HEK293 (cell line): ENCODE results near the gene SVOP.

Experiments used
- CTCF ChIA-PET: fragments of 350-600 bp; formaldehyde crosslinking; extraction: SDS; loops from one replicate; lab custom pipeline; 2021; ENCODE audit warnings: antibody characterized with exemption; lab: Yijun Ruan, JAX
- POLR2A ChIA-PET: fragments of 300-600 bp; formaldehyde crosslinking; extraction: SDS; loops from one replicate; lab custom pipeline; 2020; ENCODE audit warnings: antibody characterized with exemption, inconsistent platforms; lab: Yijun Ruan, JAX
- H3K27ac ChIP-seq: fragments of 200-500 bp; sonication (Bioruptor generic); 2 replicates; pipeline ENCODE4 v1.5.1; 2014; ENCODE audit warnings: low read depth, low read length, control low read depth, inconsistent platforms; ENCODE audit errors: extremely low read depth
- H3K36me3 ChIP-seq, 2 experiments: fragments of 200-500 bp in 1 of 2; sonication (Bioruptor generic) in 1 of 2; 1 replicate in 1 of 2; 2 replicates in 1 of 2; pipeline ENCODE4 v1.5.1; 2014 to 2017; ENCODE audit warnings: inconsistent platforms in 2 of 2, low read length in 2 of 2; ENCODE audit not compliant: control insufficient read depth in 2 of 2, insufficient read depth in 1 of 2
- H3K4me1 ChIP-seq: fragments of 200-500 bp; sonication (Bioruptor generic); 2 replicates; pipeline ENCODE4 v1.5.1; 2014; ENCODE audit warnings: mild to moderate bottlenecking, low read length, inconsistent platforms; ENCODE audit not compliant: control insufficient read depth, insufficient read depth
- H3K4me3 ChIP-seq: 2 replicates; pipeline ENCODE4 v1.5.1; 2011; ENCODE audit warnings: low read depth, mild to moderate bottlenecking, control low read depth, low read length, moderate library complexity
- H3K9me3 ChIP-seq: fragments of 200-500 bp; sonication (Bioruptor generic); 2 replicates; pipeline ENCODE4 v1.5.1; 2014; ENCODE audit warnings: low read depth, low read length, inconsistent platforms; ENCODE audit not compliant: control insufficient read depth, insufficient read depth
- BCL11A ChIP-seq: fragments of 450-650 bp; formaldehyde crosslinking; IDR thresholded peaks from 2 replicates; pipeline ENCODE4 v1.5.1; 2016; ENCODE audit warnings: low read depth, missing biosample characterization, missing genetic modification characterization
- MYNN ChIP-seq: fragments of 450-650 bp; formaldehyde crosslinking; IDR thresholded peaks from 2 replicates; pipeline ENCODE4 v1.5.1; 2016; ENCODE audit warnings: missing biosample characterization, missing genetic modification characterization, borderline replicate concordance
- OVOL3 ChIP-seq: fragments of 450-650 bp; formaldehyde crosslinking; IDR thresholded peaks from 2 replicates; pipeline ENCODE4 v1.5.1; 2016; ENCODE audit warnings: missing biosample characterization, missing genetic modification characterization
- RBAK ChIP-seq: fragments of 450-650 bp; formaldehyde crosslinking; IDR thresholded peaks from 2 replicates; pipeline ENCODE4 v1.5.1; 2016; ENCODE audit warnings: missing biosample characterization, missing genetic modification characterization
- SP7 ChIP-seq: fragments of 450-650 bp; formaldehyde crosslinking; IDR thresholded peaks from 2 replicates; pipeline ENCODE4 v1.5.1; 2016; ENCODE audit warnings: missing biosample characterization, missing genetic modification characterization
- WT1 ChIP-seq: fragments of 450-650 bp; formaldehyde crosslinking; IDR thresholded peaks from 2 replicates; pipeline ENCODE4 v1.5.1; 2016; ENCODE audit warnings: missing biosample characterization, missing genetic modification characterization
- ZBTB7A ChIP-seq: fragments of 450-650 bp; formaldehyde crosslinking; IDR thresholded peaks from 2 replicates; pipeline ENCODE4 v1.5.1; 2016; ENCODE audit warnings: low read depth, missing biosample characterization, missing genetic modification characterization
- ZNF112 ChIP-seq: fragments of 450-650 bp; formaldehyde crosslinking; IDR thresholded peaks from 2 replicates; pipeline ENCODE4 v1.5.0; 2017; ENCODE audit warnings: missing biosample characterization, missing genetic modification characterization
- ZNF114 ChIP-seq: fragments of 450-650 bp; formaldehyde crosslinking; IDR thresholded peaks from 2 replicates; pipeline ENCODE4 v1.5.0; 2017; ENCODE audit warnings: missing biosample characterization, missing genetic modification characterization
- ZNF221 ChIP-seq: fragments of 450-650 bp; formaldehyde crosslinking; IDR thresholded peaks from 2 replicates; pipeline ENCODE4 v1.5.1; 2017; ENCODE audit warnings: missing biosample characterization, missing genetic modification characterization, borderline replicate concordance
- ZNF274 ChIP-seq, 2 experiments: fragments of 200-500 bp in 1 of 2; fragments of 450-650 bp in 1 of 2; sonication (Bioruptor generic) in 1 of 2; formaldehyde crosslinking in 1 of 2; IDR thresholded peaks; 2 replicates each; pipeline versions ENCODE4 v1.5.1 to v1.6.1; 2014 to 2016; ENCODE audit warnings: borderline replicate concordance in 1 of 2, inconsistent platforms in 1 of 2, low read length in 1 of 2, missing biosample characterization in 1 of 2, missing genetic modification characterization in 1 of 2
- ZNF311 ChIP-seq: fragments of 450-650 bp; formaldehyde crosslinking; IDR thresholded peaks from 2 replicates; pipeline ENCODE4 v1.5.1; 2017; ENCODE audit warnings: missing biosample characterization, missing genetic modification characterization, borderline replicate concordance
- ZNF416 ChIP-seq: fragments of 450-650 bp; formaldehyde crosslinking; IDR thresholded peaks from 2 replicates; pipeline ENCODE4 v1.5.1; 2016; ENCODE audit warnings: missing biosample characterization, missing genetic modification characterization
- ZNF433 ChIP-seq: fragments of 450-650 bp; formaldehyde crosslinking; IDR thresholded peaks from 2 replicates; pipeline ENCODE4 v1.5.1; 2016; ENCODE audit warnings: missing biosample characterization, missing genetic modification characterization, low read depth
- ZNF514 ChIP-seq: fragments of 450-650 bp; formaldehyde crosslinking; IDR thresholded peaks from 2 replicates; pipeline ENCODE4 v1.5.1; 2016; ENCODE audit warnings: missing biosample characterization, missing genetic modification characterization
- ZNF596 ChIP-seq: fragments of 450-650 bp; IDR thresholded peaks from 2 replicates; pipeline ENCODE4 v1.5.0; 2018; ENCODE audit warnings: missing biosample characterization, mild to moderate bottlenecking, missing genetic modification characterization, moderate library complexity
- ZNF621 ChIP-seq: fragments of 450-650 bp; formaldehyde crosslinking; IDR thresholded peaks from 2 replicates; pipeline ENCODE4 v1.5.1; 2017; ENCODE audit warnings: missing biosample characterization, missing genetic modification characterization
- ZNF76 ChIP-seq: fragments of 450-650 bp; formaldehyde crosslinking; IDR thresholded peaks from 2 replicates; pipeline ENCODE4; 2016; ENCODE audit warnings: low read depth, missing biosample characterization, missing genetic modification characterization, borderline replicate concordance
- ZNF843 ChIP-seq: fragments of 450-650 bp; formaldehyde crosslinking; IDR thresholded peaks from 2 replicates; pipeline ENCODE4 v1.5.1; 2016; ENCODE audit warnings: missing biosample characterization, missing genetic modification characterization
- TF ChIP-seq, protein P1 (sequence below): fragments of 450-650 bp; formaldehyde crosslinking; IDR thresholded peaks from 2 replicates; pipeline ENCODE4 v1.5.1; 2016; ENCODE audit warnings: missing biosample characterization, missing genetic modification characterization
- TF ChIP-seq, protein P2 (sequence below): fragments of 450-650 bp; formaldehyde crosslinking; IDR thresholded peaks from 2 replicates; pipeline ENCODE4 v1.5.1; 2016; ENCODE audit warnings: missing biosample characterization, missing genetic modification characterization, low read depth
- TF ChIP-seq, protein P3 (sequence below): fragments of 450-650 bp; formaldehyde crosslinking; IDR thresholded peaks from 2 replicates; pipeline ENCODE4 v1.5.1; 2016; ENCODE audit warnings: missing biosample characterization, missing genetic modification characterization, borderline replicate concordance

Gene SVOP

DNA sequence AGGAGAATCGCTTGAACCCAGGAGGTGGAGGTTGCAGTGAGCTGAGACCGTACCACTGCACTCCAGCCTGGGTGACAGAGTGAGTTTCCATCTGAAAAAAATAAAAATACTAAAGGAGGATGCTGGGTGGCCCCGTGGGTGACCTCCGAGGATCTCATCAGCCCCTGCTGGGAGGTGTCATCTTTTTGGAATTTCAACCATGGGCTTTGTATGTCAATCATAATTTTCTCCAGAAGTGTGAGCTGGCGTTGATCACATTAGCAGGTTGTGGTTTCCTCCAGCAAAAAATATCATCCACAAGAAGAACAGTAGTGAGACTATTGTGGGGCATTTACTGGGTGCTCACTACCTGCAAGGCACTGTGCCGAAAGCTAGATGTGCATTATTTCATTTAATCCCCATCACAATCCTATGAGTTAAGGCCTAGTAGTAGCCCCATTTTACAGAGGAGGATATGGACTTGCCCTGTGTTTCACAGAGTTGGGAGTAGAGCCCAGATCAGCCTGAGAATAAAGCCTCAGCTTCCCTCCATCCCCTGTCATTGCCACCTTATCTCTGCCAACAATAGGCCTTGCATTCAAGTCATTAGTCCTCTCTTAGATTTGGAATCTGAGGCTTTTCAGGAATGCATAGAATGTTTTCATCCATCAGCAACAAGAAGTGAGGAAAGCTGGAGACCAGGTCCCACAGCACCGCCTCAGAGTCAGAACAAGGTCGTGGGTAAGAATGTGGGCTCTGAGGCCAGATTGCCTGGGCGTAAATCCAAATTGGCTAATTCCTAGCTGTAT lies 39.8 kb downstream of the SVOP start (continued):
- no peak for TF ChIP-seq ZNF311
- no peak for TF ChIP-seq ZNF274 (IDR thresholded peaks at IDR 0.05; ENCODE audit: low read length)
- no peak for TF ChIP-seq ZNF274 (tag by site-specific recombination; IDR thresholded peaks at IDR 0.05; ENCODE audit: borderline replicate concordance)
- TF ChIP-seq, protein P1, sequence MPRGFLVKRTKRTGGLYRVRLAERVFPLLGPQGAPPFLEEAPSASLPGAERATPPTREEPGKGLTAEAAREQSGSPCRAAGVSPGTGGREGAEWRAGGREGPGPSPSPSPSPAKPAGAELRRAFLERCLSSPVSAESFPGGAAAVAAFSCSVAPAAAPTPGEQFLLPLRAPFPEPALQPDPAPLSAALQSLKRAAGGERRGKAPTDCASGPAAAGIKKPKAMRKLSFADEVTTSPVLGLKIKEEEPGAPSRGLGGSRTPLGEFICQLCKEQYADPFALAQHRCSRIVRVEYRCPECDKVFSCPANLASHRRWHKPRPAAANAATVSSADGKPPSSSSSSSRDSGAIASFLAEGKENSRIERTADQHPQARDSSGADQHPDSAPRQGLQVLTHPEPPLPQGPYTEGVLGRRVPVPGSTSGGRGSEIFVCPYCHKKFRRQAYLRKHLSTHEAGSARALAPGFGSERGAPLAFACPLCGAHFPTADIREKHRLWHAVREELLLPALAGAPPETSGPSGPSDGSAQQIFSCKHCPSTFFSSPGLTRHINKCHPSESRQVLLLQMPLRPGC (tag by site-specific recombination): no peak
- TF ChIP-seq ZNF621 (tag by site-specific recombination): no peak
- TF ChIP-seq, all 188 proteins: peak for 0

DNA sequence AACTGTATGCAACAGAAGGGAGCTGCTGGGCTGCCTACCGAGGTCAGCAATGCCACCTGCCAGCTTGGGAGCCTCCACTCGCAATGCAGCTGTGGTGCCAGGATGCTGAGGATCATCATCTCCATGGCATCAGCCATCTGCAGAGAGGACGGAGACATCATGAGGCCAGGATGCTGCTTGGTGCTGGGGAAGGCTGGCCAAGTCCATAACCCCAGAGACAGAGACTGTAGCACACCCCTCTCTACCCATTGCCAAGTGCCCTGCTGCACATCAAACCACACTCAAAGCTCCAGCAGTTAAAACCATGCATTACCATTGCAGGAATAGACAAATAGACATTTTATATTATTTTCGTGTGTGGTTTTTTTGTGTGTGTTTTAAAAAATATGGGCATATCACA lies 43.5 kb downstream of the SVOP start:
- ChIA-PET POLR2A (interaction anchor here (0.6 kb wide), 1 partner anchor 457 kb away, joined by 3 read pairs; no protein-coding TSS in a partner anchor), CTCF (interaction anchor here (0.9 to 2.6 kb wide), 3 partner anchors 9 to 40 kb away, joined by 3 to 7 read pairs (median 3); no protein-coding TSS in a partner anchor)
- Histone ChIP-seq H3K36me3 (no peaks in the 10 kb centered on the region), H3K9me3 (no peaks in the 10 kb centered on the region), H3K4me3 (no peak overlapping the region), H3K4me1 (no peaks in the 10 kb centered on the region)
- TF ChIP-seq, protein P2, sequence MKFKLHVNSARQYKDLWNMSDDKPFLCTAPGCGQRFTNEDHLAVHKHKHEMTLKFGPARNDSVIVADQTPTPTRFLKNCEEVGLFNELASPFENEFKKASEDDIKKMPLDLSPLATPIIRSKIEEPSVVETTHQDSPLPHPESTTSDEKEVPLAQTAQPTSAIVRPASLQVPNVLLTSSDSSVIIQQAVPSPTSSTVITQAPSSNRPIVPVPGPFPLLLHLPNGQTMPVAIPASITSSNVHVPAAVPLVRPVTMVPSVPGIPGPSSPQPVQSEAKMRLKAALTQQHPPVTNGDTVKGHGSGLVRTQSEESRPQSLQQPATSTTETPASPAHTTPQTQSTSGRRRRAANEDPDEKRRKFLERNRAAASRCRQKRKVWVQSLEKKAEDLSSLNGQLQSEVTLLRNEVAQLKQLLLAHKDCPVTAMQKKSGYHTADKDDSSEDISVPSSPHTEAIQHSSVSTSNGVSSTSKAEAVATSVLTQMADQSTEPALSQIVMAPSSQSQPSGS (tag by site-specific recombination): no peak
- TF ChIP-seq ZNF416 (no peak), ZBTB7A (tag by site-specific recombination) (no peak)
- TF ChIP-seq, all 188 proteins: peak for 0
- H3K27ac ChIP-seq: no peak overlapping the region

DNA sequence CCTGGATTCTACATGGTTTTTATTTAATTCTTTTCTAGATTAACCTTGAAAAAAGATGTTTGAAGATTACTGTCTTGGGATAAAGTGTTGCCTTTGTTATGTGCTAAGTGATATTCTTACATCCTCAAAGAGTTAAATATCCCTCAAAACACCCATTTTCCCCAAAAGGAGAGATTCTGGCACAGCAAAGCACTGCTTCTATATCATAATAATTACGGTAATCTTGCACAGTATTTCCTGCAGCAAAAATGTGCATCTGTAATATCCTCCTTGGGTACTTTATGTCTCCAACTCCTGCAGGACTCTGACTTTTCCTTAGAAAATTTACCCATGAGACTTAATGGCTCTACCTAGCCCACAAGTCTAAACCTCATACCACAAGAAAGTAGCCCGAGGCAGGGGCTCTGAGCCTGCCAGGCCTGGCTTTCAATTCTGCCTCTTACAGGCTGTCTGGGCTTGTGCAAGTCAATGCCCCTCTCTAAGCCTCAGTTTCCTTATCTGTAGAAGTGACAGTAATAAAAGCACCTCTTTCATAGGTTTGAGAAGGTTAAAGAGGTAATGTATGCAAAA lies 45.8 kb downstream of the SVOP start:
- Histone ChIP-seq H3K27ac (no peak overlapping the region), H3K4me3 (no peak overlapping the region), H3K36me3 (no peaks in the 10 kb centered on the region), H3K4me1 (no peaks in the 10 kb centered on the region), H3K9me3 (no peaks in the 10 kb centered on the region)
- TF ChIP-seq ZNF76 (tag by site-specific recombination): no peak
- TF ChIP-seq WT1: no peak
- no peak for TF ChIP-seq MYNN (tag by site-specific recombination)
- no peak for TF ChIP-seq ZBTB7A (tag by site-specific recombination)
- no peak for TF ChIP-seq BCL11A
- ChIA-PET POLR2A (no interaction called here), CTCF (interaction anchor here (0.6 kb wide), 2 partner anchors 30 to 92 kb away, joined by 3 to 4 read pairs; no protein-coding TSS in a partner anchor)

DNA sequence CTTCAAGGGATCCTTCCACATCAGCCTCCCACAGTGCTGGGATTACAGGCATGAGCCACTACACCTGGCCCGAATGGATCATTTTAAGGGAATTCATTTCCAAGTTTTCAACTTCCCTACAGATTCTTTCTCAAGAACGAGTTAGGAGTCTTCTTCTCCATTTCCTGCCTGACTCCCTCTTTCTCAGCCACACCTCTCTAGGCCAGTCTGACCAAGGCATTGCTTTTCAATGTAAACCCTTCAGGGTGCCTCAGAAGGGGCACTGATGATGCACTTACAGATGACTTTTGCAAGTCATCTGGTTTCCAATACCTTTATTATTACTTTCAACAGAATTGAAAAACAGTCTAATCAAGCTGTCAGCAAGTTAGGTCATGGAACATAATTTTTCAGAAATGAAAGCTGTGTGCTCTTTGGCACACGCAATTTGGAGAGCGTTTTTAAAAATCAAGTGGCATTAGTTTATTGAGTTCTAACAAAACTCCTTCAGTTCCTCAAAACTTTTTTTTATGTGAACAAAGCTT lies 47.2 kb downstream of the SVOP start:
- H3K4me3 ChIP-seq: no peak overlapping the region
- ChIA-PET POLR2A (no interaction called here), CTCF (interaction anchor here (0.6 to 1.7 kb wide), 3 partner anchors 15 to 413 kb away, joined by 3 to 4 read pairs (median 4); partner anchors contain the start of gene SART3)
- H3K9me3 ChIP-seq: no peaks in the 10 kb centered on the region
- no peak overlapping the region for H3K27ac ChIP-seq
- H3K36me3 ChIP-seq: no peaks in the 10 kb centered on the region
- no peaks in the 10 kb centered on the region for H3K4me1 ChIP-seq
- no peak for TF ChIP-seq ZNF433
- TF ChIP-seq ZNF514 (tag by site-specific recombination): no peak
- no peak for TF ChIP-seq ZNF843 (tag by site-specific recombination)
- TF ChIP-seq ZNF596: no peak
- TF ChIP-seq, protein P3, sequence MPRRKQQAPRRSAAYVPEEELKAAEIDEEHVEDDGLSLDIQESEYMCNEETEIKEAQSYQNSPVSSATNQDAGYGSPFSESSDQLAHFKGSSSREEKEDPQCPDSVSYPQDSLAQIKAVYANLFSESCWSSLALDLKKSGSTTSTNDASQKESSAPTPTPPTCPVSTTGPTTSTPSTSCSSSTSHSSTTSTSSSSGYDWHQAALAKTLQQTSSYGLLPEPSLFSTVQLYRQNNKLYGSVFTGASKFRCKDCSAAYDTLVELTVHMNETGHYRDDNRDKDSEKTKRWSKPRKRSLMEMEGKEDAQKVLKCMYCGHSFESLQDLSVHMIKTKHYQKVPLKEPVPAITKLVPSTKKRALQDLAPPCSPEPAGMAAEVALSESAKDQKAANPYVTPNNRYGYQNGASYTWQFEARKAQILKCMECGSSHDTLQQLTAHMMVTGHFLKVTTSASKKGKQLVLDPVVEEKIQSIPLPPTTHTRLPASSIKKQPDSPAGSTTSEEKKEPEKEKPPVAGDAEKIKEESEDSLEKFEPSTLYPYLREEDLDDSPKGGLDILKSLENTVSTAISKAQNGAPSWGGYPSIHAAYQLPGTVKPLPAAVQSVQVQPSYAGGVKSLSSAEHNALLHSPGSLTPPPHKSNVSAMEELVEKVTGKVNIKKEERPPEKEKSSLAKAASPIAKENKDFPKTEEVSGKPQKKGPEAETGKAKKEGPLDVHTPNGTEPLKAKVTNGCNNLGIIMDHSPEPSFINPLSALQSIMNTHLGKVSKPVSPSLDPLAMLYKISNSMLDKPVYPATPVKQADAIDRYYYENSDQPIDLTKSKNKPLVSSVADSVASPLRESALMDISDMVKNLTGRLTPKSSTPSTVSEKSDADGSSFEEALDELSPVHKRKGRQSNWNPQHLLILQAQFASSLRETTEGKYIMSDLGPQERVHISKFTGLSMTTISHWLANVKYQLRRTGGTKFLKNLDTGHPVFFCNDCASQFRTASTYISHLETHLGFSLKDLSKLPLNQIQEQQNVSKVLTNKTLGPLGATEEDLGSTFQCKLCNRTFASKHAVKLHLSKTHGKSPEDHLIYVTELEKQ (tag by site-specific recombination): no peak
- TF ChIP-seq ZNF221 (tag by site-specific recombination): no peak
- no peak for TF ChIP-seq ZNF112
- TF ChIP-seq SP7 (tag by site-specific recombination): no peak
- TF ChIP-seq ZNF114 (tag by site-specific recombination): no peak
- no peak for TF ChIP-seq RBAK
- TF ChIP-seq OVOL3 (tag by site-specific recombination): no peak
